K562 (cell line): ENCODE results near the gene ABHD16A. TPM values are rescaled to one million over a fixed set of nuclear protein-coding genes. Genes with fewer than 3 reads are reported as not detected.

Experiments used
- DEAF1 ChIP-seq: fragments of 450-650 bp; formaldehyde crosslinking; IDR thresholded peaks from 2 replicates; pipeline ENCODE4 v1.4.0; 2020; ENCODE audit warnings: mild to moderate bottlenecking, moderate library complexity
- FOXO4 ChIP-seq: fragments of 450-650 bp; formaldehyde crosslinking; IDR thresholded peaks from 2 replicates; pipeline ENCODE4 v1.4.0; 2020; ENCODE audit warnings: mild to moderate bottlenecking, moderate library complexity
- GMEB1 ChIP-seq: fragments of 250-450 bp; sonication (Bioruptor Pico); IDR thresholded peaks from 2 replicates; pipeline ENCODE4 v1.4.0; 2020; ENCODE audit warnings: mild to moderate bottlenecking
- GTF2B ChIP-seq: IDR thresholded peaks from 2 replicates; pipeline ENCODE4 v1.6.1; 2011; ENCODE audit not compliant: insufficient read length; ENCODE audit errors: extremely low read depth
- LARP7 ChIP-seq: fragments of 450-650 bp; IDR thresholded peaks from 2 replicates; pipeline ENCODE4 v1.6.1; 2016
- MAFG ChIP-seq: fragments of 450-650 bp; conservative IDR thresholded peaks from 2 replicates; pipeline ENCODE4 v1.6.1; 2016; ENCODE audit warnings: missing genetic modification characterization, missing compliant biosample characterization
- MIER1 ChIP-seq: fragments of 450-650 bp; IDR thresholded peaks from 2 replicates; pipeline ENCODE4 v1.6.1; 2016; ENCODE audit warnings: antibody characterized with exemption, mild to moderate bottlenecking, low read depth
- NCOA1 ChIP-seq: fragments of 450-650 bp; IDR thresholded peaks from 2 replicates; pipeline ENCODE4 v1.6.1; 2016; ENCODE audit warnings: low read depth
- NR1H2 ChIP-seq: sonication (generic); formaldehyde crosslinking; IDR thresholded peaks from 2 replicates; pipeline ENCODE4 v1.4.0; 2020; ENCODE audit warnings: mild to moderate bottlenecking, missing genetic modification reagents
- RUNX1 ChIP-seq: sonication (generic); IDR thresholded peaks from 2 replicates; pipeline ENCODE4 v1.6.1; 2016; ENCODE audit warnings: antibody characterized with exemption, low read depth
- SAP30 ChIP-seq: fragments of 200-600 bp; sonication (generic); IDR thresholded peaks from 2 replicates; pipeline ENCODE4 v1.6.1; 2012; ENCODE audit warnings: borderline replicate concordance, low read depth, mild to moderate bottlenecking, moderate library complexity, low read length, control low read depth, inconsistent platforms; ENCODE audit not compliant: insufficient read depth, poor library complexity, severe bottlenecking
- SIN3B ChIP-seq: fragments of 450-650 bp; IDR thresholded peaks from 2 replicates; pipeline ENCODE4 v1.6.1; 2017; ENCODE audit warnings: low read depth, mild to moderate bottlenecking, moderate library complexity
- TFE3 ChIP-seq: fragments of 450-650 bp; formaldehyde crosslinking; IDR thresholded peaks from 2 replicates; pipeline ENCODE4 v1.4.0; 2020; ENCODE audit warnings: mild to moderate bottlenecking, mixed read lengths
- THRAP3 ChIP-seq: fragments of 450-650 bp; IDR thresholded peaks from 2 replicates; pipeline ENCODE4 v1.6.1; 2016; ENCODE audit warnings: mild to moderate bottlenecking, inconsistent platforms, borderline replicate concordance
- WHSC1 ChIP-seq: IDR thresholded peaks from one replicate; pipeline ENCODE4 v1.6.1; 2012; ENCODE audit warnings: low read length, control low read depth, inconsistent platforms
- ZBTB43 ChIP-seq: sonication (generic); formaldehyde crosslinking; IDR thresholded peaks from 2 replicates; pipeline ENCODE4 v1.8.0; 2023; ENCODE audit warnings: mild to moderate bottlenecking, missing genetic modification reagents
- ZNF124 ChIP-seq: sonication (generic); formaldehyde crosslinking; IDR thresholded peaks from 2 replicates; pipeline ENCODE4 v1.8.1; 2022; ENCODE audit warnings: missing genetic modification reagents
- ZNF217 ChIP-seq: sonication (generic); formaldehyde crosslinking; IDR thresholded peaks from 2 replicates; pipeline ENCODE4 v1.8.0; 2022; ENCODE audit warnings: mild to moderate bottlenecking, missing genetic modification reagents
- ZNF764 ChIP-seq: fragments of 250-450 bp; sonication (Bioruptor Pico); IDR thresholded peaks from 2 replicates; pipeline ENCODE4 v1.4.0; 2020; ENCODE audit warnings: low read depth, mild to moderate bottlenecking, moderate library complexity
- polyA plus RNA-seq, 8 experiments: library from polyadenylated mRNA; depleted of rRNA in 4 of 8; stranded (reverse) in 5 of 8; unstranded in 3 of 8; fragments of >200 nt; fragmentation: Nextera tagmentation in 2 of 8; fragmentation: Illumina TruSeq in 1 of 8; extraction: Ambion mirVana in 2 of 8; extraction: Trizol in 1 of 8; gene quantifications; 2 replicates each; pipeline versions ENCODE4 v1.2.1 to v1.2.3, GENCODE V29; 2011 to 2014; ENCODE audit warnings: inconsistent platforms in 1 of 8, missing spikeins in 1 of 8
- total RNA-seq, 7 experiments: library from RNA; depleted of rRNA in 6 of 7; stranded (reverse); fragments of >200 nt in 6 of 7; fragmentation: Illumina TruSeq in 2 of 7; extraction: Trizol in 2 of 7; gene quantifications; 2 replicates each; pipeline versions ENCODE4 v1.2.1 to v1.2.3, GENCODE V29; 2011 to 2021; ENCODE audit warnings: low replicate concordance in 1 of 7

ABHD16A gene
- total and polyA plus RNA-seq, 9 of the 15 experiments (the other 6 are each of a cell fraction or from before 2014, with no cell fraction given) = 25.8 to 120 (median 81.6) TPM

GRCh38 chr6:31725502-31726350 is 22.6 kb upstream of the ABHD16A start (continued):
- TF ChIP-seq ZNF764 = no peak
- no peak for TF ChIP-seq SAP30
- peak; percentile 34; the same call in 1 of the 2 replicates for TF ChIP-seq DEAF1 (CRISPR knock-in tag)
- no peak for TF ChIP-seq NCOA1
- TF ChIP-seq SIN3B = no peak
- TF ChIP-seq ZNF217 (CRISPR knock-in tag) = no peak
- TF ChIP-seq ZBTB43 (CRISPR knock-in tag) = no peak
- TF ChIP-seq NR1H2 (CRISPR knock-in tag) = no peak
- TF ChIP-seq LARP7 = no peak
- no peak for TF ChIP-seq MAFG (tag)
- TF ChIP-seq WHSC1 = no peak
- no peak for TF ChIP-seq FOXO4 (CRISPR knock-in tag)
- TF ChIP-seq MIER1 = no peak
- no peak for TF ChIP-seq RUNX1
- no peak for TF ChIP-seq THRAP3
- no peak for TF ChIP-seq GTF2B
- no peak for TF ChIP-seq ZNF124 (CRISPR knock-in tag)
- no peak; the same call in 1 of the 2 replicates for TF ChIP-seq TFE3 (CRISPR knock-in tag)
- TF ChIP-seq GMEB1 (CRISPR knock-in tag) = peak; percentile 36; the same call in 1 of the 2 replicates
